GM10266 (cell line): Measurements from ENCODE around the gene SLX4IP.
A peak's percentile ranks its signal among the peaks of the same experiment; 100 is the strongest.

Experiments
- DNase-seq: peaks from one replicate; pipeline ENCODE4 v3.0.0; 2012; ENCODE audit errors: extremely low spot score
- CTCF ChIP-seq: IDR thresholded peaks from 2 replicates; pipeline ENCODE4 v1.5.1; 2012; ENCODE audit warnings: mild to moderate bottlenecking, low read depth; ENCODE audit not compliant: control insufficient read depth, insufficient read depth; ENCODE audit errors: missing control alignments

Gene SLX4IP

GRCh38 chr20:10549511-10549910 lies 114.4 kb downstream of the SLX4IP start:
- DNase-seq: no peak
- TF ChIP-seq CTCF: no peak

GRCh38 chr20:10550204-10551118 lies 115.4 kb downstream of the SLX4IP start:
- DNase-seq: no peak
- TF ChIP-seq CTCF: no peak

DNA sequence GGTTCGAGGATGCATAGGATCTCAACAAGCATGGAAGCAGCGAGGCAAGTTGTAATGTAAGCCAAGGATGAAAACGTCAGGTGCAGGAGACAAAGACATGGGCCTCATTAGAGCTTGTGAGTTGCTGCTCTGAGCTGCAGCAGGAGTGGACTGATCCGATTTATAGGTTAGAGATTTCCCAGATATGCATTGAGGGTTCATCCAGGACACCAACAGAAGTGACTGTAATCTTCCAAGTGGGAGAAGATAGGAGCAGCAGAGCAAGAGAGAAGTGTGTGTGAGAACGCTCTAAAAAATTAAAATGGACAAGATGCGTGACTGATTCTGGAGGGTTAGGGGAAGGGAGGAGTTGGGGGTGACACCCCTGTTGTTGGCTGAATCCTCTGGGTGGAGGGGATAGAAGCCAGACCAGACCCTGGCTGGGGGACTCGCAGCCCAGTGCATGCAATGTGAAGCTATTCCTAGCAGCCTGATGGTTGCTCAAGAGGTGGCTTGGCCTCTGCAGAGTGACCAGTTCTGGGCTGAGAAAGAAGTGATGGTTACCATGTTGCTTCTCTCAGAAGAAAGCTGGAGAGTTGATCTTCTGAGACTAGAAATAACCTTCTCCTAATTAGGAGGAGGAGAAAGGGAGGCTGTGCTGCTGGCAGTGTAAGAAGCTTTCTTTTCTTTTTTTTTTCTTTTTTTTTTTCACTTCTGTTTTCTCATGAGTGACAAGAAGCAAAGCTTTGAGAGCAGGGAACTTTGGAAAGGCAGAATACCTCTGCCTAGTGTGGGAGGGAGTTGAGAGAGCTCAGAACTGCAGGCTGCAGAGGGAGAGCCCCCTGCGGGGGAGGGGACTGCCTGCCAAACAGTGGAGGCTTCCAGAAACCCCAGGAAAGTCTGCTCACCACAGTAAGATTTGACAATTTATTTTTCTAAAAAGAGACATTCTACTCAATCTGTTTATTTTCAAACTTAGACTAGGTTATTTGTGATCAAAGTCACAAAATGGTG lies 116.9 kb downstream of the SLX4IP start:
- TF ChIP-seq CTCF: no peak
- peak; percentile 40 for DNase-seq

- peak; percentile 84 for TF ChIP-seq CTCF
- DNase-seq: no peak
These were observed 118.3 kb downstream of the SLX4IP start for GRCh38 chr20:10553326-10553984.

- TF ChIP-seq CTCF: no peak
- DNase-seq: no peak
These were observed 119.2 kb downstream of the SLX4IP start for GRCh38 chr20:10554285-10554684.

DNA sequence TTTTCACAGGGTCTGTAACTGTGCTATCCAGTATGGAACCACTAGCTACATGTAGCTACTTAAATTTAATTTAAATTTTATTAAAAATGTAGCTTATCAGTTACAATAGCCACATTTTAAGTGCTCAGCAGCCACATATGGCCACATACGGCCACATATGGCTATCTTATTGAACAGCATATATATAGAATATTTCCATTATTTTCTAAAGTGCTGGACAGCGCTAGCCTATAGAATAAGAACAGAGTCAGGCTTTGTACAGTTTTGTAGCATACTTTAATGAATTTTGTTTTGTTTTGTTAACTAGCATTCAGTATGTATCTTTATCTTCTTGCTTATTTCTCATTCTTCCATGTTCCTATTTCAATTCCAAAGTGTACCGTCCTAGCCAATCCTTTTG lies 120.3 kb downstream of the SLX4IP start:
- no peak for DNase-seq
- TF ChIP-seq CTCF: no peak
